ENCODE results near the gene POFUT2.

DNA sequence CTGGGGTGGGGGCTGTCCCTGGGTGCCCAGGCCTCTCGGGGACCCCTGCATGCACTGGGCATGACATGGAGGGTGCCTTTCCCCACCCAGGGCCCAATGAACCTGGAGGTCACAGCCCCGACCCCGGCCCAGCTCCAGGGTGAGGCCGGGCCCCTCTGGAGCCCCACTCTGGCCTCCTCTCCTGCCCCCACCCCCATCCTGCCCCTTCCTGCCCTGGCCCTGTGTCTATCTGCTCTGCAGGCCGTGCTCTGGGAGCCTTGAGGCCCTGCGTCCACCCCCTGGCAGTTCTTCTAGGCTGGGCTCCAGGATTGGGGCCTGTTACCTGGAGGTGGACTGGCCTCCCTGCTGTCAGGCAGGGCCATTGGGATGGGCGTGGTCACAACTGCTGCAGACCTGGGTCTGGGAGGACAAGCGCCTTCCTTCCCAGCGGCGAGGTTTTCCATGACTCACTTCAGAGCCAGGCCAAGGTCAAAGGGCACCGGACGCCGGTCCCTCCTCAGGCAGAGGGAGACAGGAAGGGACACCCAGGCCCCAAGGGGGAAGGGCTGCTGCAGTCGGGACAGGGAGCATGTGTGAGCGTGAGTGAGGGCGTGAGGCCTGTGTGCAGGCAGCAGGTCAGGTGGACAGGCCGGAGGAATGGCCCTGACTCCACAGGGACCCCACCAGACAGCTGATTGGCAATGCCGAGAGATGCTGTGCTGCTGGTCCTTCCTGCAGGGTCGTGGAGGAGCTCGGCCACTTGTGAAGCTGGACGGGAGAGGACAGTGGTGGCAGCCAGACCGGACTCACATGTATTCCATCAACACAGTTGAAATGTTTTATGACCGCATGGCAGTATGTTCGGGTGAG lies 31.1 kb upstream of the POFUT2 start:
- TF ChIP-seq ESRRG (CRISPR knock-in tag; IDR thresholded peaks at IDR 0.05) (no peak), CSDC2 (CRISPR knock-in tag; IDR thresholded peaks at IDR 0.05) (no peak), ISL1 (CRISPR knock-in tag; IDR thresholded peaks at IDR 0.05) (no peak), RARB (CRISPR knock-in tag; IDR thresholded peaks at IDR 0.05) (no peak), ZNF565 (CRISPR knock-in tag; conservative IDR thresholded peaks at IDR 0.05; ENCODE audit: low read depth) (no peak), TCF4 (CRISPR knock-in tag; IDR thresholded peaks at IDR 0.05; ENCODE audit: borderline replicate concordance) (no peak), PATZ1 (CRISPR knock-in tag; IDR thresholded peaks at IDR 0.05; ENCODE audit: borderline replicate concordance) (no peak), SNAI2 (CRISPR knock-in tag; IDR thresholded peaks at IDR 0.05) (no peak), ZFP3 (CRISPR knock-in tag; IDR thresholded peaks at IDR 0.05) (no peak)
- TF ChIP-seq, protein P1, sequence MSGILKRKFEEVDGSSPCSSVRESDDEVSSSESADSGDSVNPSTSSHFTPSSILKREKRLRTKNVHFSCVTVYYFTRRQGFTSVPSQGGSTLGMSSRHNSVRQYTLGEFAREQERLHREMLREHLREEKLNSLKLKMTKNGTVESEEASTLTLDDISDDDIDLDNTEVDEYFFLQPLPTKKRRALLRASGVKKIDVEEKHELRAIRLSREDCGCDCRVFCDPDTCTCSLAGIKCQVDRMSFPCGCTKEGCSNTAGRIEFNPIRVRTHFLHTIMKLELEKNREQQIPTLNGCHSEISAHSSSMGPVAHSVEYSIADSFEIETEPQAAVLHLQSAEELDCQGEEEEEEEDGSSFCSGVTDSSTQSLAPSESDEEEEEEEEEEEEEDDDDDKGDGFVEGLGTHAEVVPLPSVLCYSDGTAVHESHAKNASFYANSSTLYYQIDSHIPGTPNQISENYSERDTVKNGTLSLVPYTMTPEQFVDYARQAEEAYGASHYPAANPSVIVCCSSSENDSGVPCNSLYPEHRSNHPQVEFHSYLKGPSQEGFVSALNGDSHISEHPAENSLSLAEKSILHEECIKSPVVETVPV (CRISPR knock-in tag; IDR thresholded peaks at IDR 0.05) = no peak
